HepG2 (cell line): Measurements from ENCODE around the gene TLCD1. TPM values are rescaled to one million over a fixed set of nuclear protein-coding genes. Genes with fewer than 3 reads are reported as not detected.

ENCODE experiments used
- ARNT2 ChIP-seq: sonication (generic); formaldehyde crosslinking; IDR thresholded peaks from 2 replicates; pipeline ENCODE4 v1.8.0; 2022; ENCODE audit warnings: mild to moderate bottlenecking, low read depth, missing genetic modification reagents, moderate library complexity
- CBX2 ChIP-seq, 2 experiments: fragments of 200-600 bp in 1 of 2; sonication (generic); formaldehyde crosslinking in 1 of 2; IDR thresholded peaks; 2 replicates each; pipeline versions ENCODE4 v1.7.0 to v1.8.1; 2018 to 2022; ENCODE audit warnings: low read depth in 2 of 2, low read length in 1 of 2, mild to moderate bottlenecking in 1 of 2, missing genetic modification reagents in 1 of 2
- ELF1 ChIP-seq: sonication (generic); formaldehyde crosslinking; IDR thresholded peaks from 2 replicates; pipeline ENCODE4 v1.4.0; 2020; ENCODE audit warnings: missing genetic modification reagents
- FOSL1 ChIP-seq: sonication (generic); formaldehyde crosslinking; IDR thresholded peaks from 2 replicates; pipeline ENCODE4 v1.9.0; 2021; ENCODE audit warnings: missing genetic modification reagents, borderline replicate concordance
- MLLT10 ChIP-seq: sonication (generic); formaldehyde crosslinking; IDR thresholded peaks from 2 replicates; pipeline ENCODE4 v1.4.0; 2020; ENCODE audit warnings: missing genetic modification reagents
- MZF1 ChIP-seq: sonication (generic); formaldehyde crosslinking; IDR thresholded peaks from 2 replicates; pipeline ENCODE4 v1.8.1; 2023; ENCODE audit warnings: mild to moderate bottlenecking, missing genetic modification reagents, borderline replicate concordance
- NFRKB ChIP-seq: fragments of 450-650 bp; IDR thresholded peaks from 2 replicates; pipeline ENCODE4 v1.6.1; 2017
- NR0B2 ChIP-seq: sonication (generic); formaldehyde crosslinking; IDR thresholded peaks from 2 replicates; pipeline ENCODE4 v1.4.0; 2020; ENCODE audit warnings: mild to moderate bottlenecking, missing genetic modification reagents
- RCOR2 ChIP-seq: IDR thresholded peaks from 2 replicates; pipeline ENCODE4 v1.6.1; 2016; ENCODE audit warnings: missing biosample characterization, missing genetic modification reagents
- TAF1 ChIP-seq: sonication (generic); formaldehyde crosslinking; IDR thresholded peaks from 2 replicates; pipeline ENCODE4 v1.4.0; 2020; ENCODE audit warnings: missing genetic modification reagents
- YEATS4 ChIP-seq: sonication (generic); formaldehyde crosslinking; IDR thresholded peaks from 2 replicates; pipeline ENCODE4 v1.4.0; 2020; ENCODE audit warnings: missing genetic modification reagents, borderline replicate concordance
- YY1 ChIP-seq: IDR thresholded peaks from 2 replicates; pipeline ENCODE4 v1.6.1; 2011; ENCODE audit warnings: low read length, low read depth, moderate library complexity, mild to moderate bottlenecking; ENCODE audit not compliant: insufficient read depth, insufficient replicate concordance
- ZNF331 ChIP-seq: sonication (generic); formaldehyde crosslinking; IDR thresholded peaks from 2 replicates; pipeline ENCODE4 v1.4.0; 2020; ENCODE audit warnings: missing genetic modification reagents
- ZNF501 ChIP-seq: sonication (generic); formaldehyde crosslinking; IDR thresholded peaks from 2 replicates; pipeline ENCODE4 v1.5.1; 2020; ENCODE audit warnings: mild to moderate bottlenecking, moderate library complexity, missing genetic modification reagents
- ZNF510 ChIP-seq: sonication (generic); formaldehyde crosslinking; IDR thresholded peaks from 2 replicates; pipeline ENCODE4 v1.4.0; 2020; ENCODE audit warnings: low read depth, mild to moderate bottlenecking, missing genetic modification reagents
- ZNF790 ChIP-seq: sonication (generic); formaldehyde crosslinking; IDR thresholded peaks from 2 replicates; pipeline ENCODE4 v1.8.0; 2022; ENCODE audit warnings: missing genetic modification reagents, mild to moderate bottlenecking, borderline replicate concordance
- ZSCAN22 ChIP-seq: sonication (generic); formaldehyde crosslinking; IDR thresholded peaks from 2 replicates; pipeline ENCODE4 v1.4.0; 2020; ENCODE audit warnings: mild to moderate bottlenecking, missing genetic modification reagents
- polyA plus RNA-seq, 8 experiments: library from polyadenylated mRNA; depleted of rRNA in 3 of 8; stranded (reverse) in 7 of 8; unstranded in 1 of 8; fragments of >200 nt; fragmentation: Illumina TruSeq in 4 of 8; extraction: Trizol in 4 of 8; gene quantifications; 2 replicates each; pipeline versions ENCODE4 v1.2.1 to v1.2.3, GENCODE V29; 2011 to 2016; ENCODE audit warnings: low read depth in 4 of 8, missing spikeins in 1 of 8, mixed read lengths in 1 of 8; ENCODE audit not compliant: insufficient read depth in 1 of 8
- total RNA-seq, 5 experiments: library from RNA; depleted of rRNA; stranded (reverse); fragments of >200 nt; fragmentation: Illumina TruSeq; extraction: Trizol; gene quantifications; 2 replicates each; pipeline ENCODE4 v1.2.3, GENCODE V29; 2016; ENCODE audit warnings: low read depth in 1 of 5
- TF ChIP-seq, protein P1 (sequence below): sonication (generic); formaldehyde crosslinking; IDR thresholded peaks from 2 replicates; pipeline ENCODE4 v1.4.0; 2020; ENCODE audit warnings: missing genetic modification reagents
- TF ChIP-seq, protein P2 (sequence below): sonication (generic); formaldehyde crosslinking; IDR thresholded peaks from 2 replicates; pipeline ENCODE4 v1.5.1; 2020; ENCODE audit warnings: missing genetic modification reagents, mild to moderate bottlenecking, borderline replicate concordance
- TF ChIP-seq, protein P3 (sequence below): IDR thresholded peaks from 2 replicates; pipeline ENCODE4 v1.6.1; 2016; ENCODE audit warnings: control low read depth

Gene TLCD1
- total and polyA plus RNA-seq, 2 of the 13 experiments (the other 11 are each of a cell fraction or from before 2014, with no cell fraction given), result 14.9 to 19.6 TPM

GRCh38 chr17:28725660-28726225 is 290 bp downstream of the TLCD1 start (continued):
- TF ChIP-seq, protein P1, sequence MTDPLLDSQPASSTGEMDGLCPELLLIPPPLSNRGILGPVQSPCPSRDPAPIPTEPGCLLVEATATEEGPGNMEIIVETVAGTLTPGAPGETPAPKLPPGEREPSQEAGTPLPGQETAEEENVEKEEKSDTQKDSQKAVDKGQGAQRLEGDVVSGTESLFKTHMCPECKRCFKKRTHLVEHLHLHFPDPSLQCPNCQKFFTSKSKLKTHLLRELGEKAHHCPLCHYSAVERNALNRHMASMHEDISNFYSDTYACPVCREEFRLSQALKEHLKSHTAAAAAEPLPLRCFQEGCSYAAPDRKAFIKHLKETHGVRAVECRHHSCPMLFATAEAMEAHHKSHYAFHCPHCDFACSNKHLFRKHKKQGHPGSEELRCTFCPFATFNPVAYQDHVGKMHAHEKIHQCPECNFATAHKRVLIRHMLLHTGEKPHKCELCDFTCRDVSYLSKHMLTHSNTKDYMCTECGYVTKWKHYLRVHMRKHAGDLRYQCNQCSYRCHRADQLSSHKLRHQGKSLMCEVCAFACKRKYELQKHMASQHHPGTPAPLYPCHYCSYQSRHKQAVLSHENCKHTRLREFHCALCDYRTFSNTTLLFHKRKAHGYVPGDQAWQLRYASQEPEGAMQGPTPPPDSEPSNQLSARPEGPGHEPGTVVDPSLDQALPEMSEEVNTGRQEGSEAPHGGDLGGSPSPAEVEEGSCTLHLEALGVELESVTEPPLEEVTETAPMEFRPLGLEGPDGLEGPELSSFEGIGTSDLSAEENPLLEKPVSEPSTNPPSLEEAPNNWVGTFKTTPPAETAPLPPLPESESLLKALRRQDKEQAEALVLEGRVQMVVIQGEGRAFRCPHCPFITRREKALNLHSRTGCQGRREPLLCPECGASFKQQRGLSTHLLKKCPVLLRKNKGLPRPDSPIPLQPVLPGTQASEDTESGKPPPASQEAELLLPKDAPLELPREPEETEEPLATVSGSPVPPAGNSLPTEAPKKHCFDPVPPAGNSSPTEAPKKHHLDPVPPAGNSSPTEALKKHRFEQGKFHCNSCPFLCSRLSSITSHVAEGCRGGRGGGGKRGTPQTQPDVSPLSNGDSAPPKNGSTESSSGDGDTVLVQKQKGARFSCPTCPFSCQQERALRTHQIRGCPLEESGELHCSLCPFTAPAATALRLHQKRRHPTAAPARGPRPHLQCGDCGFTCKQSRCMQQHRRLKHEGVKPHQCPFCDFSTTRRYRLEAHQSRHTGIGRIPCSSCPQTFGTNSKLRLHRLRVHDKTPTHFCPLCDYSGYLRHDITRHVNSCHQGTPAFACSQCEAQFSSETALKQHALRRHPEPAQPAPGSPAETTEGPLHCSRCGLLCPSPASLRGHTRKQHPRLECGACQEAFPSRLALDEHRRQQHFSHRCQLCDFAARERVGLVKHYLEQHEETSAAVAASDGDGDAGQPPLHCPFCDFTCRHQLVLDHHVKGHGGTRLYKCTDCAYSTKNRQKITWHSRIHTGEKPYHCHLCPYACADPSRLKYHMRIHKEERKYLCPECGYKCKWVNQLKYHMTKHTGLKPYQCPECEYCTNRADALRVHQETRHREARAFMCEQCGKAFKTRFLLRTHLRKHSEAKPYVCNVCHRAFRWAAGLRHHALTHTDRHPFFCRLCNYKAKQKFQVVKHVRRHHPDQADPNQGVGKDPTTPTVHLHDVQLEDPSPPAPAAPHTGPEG (CRISPR knock-in tag), result peak; percentile 26; the same call in 1 of the 2 replicates
- TF ChIP-seq MZF1 (CRISPR knock-in tag) (no peak), ZNF790 (peak; percentile 90; the same call in 1 of the 2 replicates), ZSCAN22 (CRISPR knock-in tag) (peak; percentile 71; the same call in 1 of the 2 replicates), NR0B2 (peak; percentile 83), MLLT10 (no peak), ELF1 (no peak), CBX2 (IDR thresholded peaks at IDR 0.05; ENCODE audit: low read depth, low read length) (no peak), CBX2 (CRISPR knock-in tag; IDR thresholded peaks at IDR 0.05; ENCODE audit: low read depth) (no peak), YY1 (no peak), ZNF501 (CRISPR knock-in tag) (no peak), NFRKB (no peak), ZNF331 (CRISPR knock-in tag) (peak; percentile 13), TAF1 (peak; percentile 87), ARNT2 (CRISPR knock-in tag) (peak; percentile 82; the same call in 1 of the 2 replicates), RCOR2 (no peak), ZNF510 (CRISPR knock-in tag) (peak; percentile 37; the same call in 1 of the 2 replicates), YEATS4 (CRISPR knock-in tag) (peak; percentile 89), FOSL1 (CRISPR knock-in tag) (0 out of 2 replicates have a peak, but pooled peaks have one; percentile 6)
- TF ChIP-seq, protein P2, sequence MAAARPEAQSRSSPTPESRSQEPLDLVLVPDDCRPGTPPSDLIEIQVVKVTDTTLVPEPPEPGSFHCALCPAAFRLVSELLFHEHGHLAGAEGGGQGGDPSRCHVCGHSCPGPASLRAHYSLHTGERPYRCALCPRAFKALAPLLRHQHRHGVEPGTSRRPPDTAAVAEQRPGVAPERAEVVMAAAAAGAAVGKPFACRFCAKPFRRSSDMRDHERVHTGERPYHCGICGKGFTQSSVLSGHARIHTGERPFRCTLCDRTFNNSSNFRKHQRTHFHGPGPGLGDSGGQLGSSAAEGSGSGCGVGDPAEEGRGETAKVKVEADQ, result peak; percentile 93; the same call in 1 of the 2 replicates
- TF ChIP-seq, protein P3, sequence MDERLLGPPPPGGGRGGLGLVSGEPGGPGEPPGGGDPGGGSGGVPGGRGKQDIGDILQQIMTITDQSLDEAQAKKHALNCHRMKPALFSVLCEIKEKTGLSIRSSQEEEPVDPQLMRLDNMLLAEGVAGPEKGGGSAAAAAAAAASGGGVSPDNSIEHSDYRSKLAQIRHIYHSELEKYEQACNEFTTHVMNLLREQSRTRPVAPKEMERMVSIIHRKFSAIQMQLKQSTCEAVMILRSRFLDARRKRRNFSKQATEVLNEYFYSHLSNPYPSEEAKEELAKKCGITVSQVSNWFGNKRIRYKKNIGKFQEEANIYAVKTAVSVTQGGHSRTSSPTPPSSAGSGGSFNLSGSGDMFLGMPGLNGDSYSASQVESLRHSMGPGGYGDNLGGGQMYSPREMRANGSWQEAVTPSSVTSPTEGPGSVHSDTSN (CRISPR knock-in tag), result no peak
